RCC 7860 (cell line): ENCODE results near the gene CACNA1H.
"Not testable (repeated sequence)": the region's sequence is repeated elsewhere in the genome, so short reads cannot be mapped to it uniquely, and the experiment has no call there.

Source experiments
- DNase-seq: peaks from one replicate; pipeline ENCODE4 v3.0.0-alpha.2; 2015; ENCODE audit warnings: low spot score
- FAIRE-seq: peaks from 2 replicates; lab custom pipeline; 2012; peaks lifted over from hg19 to GRCh38; lab: Jason Lieb, UNC

Gene CACNA1H

GRCh38 chr16:1221628-1222552 lies 69.0 kb downstream of the CACNA1H start:
- DNase-seq, result no peak
- FAIRE-seq, result no peak

DNA sequence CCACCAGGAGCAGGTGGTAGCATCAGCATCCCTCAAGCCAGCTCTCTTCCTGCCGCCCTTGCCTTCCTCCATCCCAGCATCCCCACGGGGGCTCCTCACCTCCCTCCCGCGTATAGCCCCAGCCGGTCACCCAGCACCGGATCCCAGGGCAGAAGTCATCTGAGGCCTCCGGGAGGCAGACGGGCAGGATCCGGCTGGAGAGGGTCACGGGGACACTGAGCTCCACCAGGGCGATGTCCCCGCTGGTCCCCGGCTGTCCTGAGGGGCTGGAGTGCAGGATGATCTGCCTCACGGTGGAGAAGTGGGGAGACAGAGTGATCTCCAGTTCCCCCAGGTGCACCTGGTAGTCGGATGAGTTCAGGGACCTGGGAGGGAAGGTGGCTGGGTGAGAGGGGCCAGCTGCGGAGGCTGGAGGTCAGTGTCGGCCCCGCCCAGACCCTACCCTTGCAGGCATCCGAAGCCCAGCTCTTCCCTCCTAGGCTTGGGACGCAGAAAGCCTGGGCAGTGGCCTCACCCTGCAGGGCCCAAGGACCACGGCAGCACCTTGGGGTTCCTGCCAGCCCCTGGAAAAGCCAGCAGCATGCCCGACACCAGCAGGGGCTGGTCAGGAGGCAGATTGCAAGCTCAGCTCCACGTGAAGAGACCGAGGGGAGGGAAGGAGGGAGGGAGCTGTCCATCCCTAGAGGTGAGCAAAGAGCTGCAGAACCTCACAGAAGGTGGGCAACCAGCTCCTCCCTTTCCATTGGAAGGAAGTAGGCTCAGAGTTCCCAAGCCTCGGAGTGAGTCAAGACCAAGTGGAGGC lies 69.8 kb downstream of the CACNA1H start:
- no peak for DNase-seq
- FAIRE-seq, result no peak

GRCh38 chr16:1223355-1224214 lies 70.7 kb downstream of the CACNA1H start:
- DNase-seq (no peak), FAIRE-seq (no peak)

GRCh38 chr16:1224558-1224957 lies 71.7 kb downstream of the CACNA1H start:
- DNase-seq (no peak), FAIRE-seq (no peak)

DNA sequence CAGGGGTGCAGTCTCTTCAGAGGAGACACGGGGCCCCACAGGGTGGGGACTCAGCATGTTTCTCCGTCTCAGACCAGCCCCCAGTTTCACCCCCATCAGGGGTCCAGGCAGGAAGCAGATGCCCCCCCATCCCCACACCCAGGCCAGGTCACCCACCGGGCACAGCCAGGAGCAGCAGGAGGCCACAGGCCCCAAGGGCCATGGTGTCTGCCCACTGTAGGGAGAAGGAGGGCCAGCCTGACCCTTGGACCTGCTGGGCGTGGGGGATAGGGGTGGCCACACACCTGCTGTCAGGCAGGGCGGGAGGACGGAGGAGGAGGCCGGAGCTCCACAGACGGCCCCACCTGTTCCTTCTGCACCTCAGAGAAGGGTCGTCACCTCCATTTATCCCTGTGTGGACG lies 72.1 kb downstream of the CACNA1H start, which contains the start of gene TPSG1:
Gene TPSG1, minus strand, starts transcription at position 218 of the 401 bp plus-strand sequence. Its CDS starts 16 bp downstream, at position 202.
- FAIRE-seq (no peak), DNase-seq (no peak)

GRCh38 chr16:1225728-1226311 lies 72.9 kb downstream of the CACNA1H start:
- peak; percentile 34 for FAIRE-seq
- DNase-seq, result not testable (repeated sequence)

DNA sequence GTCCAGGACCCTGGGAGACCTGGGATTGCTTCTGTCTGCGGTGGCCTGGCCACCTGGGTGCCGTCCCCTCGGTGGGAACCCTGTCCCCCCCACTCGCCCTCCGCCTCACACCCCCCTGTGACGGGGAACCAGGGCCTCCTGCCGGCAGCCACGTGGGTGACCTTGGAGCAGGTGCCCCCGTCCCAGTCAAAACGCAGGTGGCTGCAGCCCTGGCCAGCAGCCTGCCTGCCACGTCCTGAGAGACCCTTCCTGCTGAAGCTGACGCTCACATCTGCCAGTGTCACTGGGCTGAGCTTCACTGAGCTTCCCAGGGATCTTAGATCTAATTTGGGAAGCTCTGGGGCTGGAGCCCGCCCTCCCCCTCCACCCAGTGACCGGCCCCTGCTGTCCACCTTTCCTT lies 73.8 kb downstream of the CACNA1H start:
- DNase-seq, FAIRE-seq: not testable (repeated sequence)

DNA sequence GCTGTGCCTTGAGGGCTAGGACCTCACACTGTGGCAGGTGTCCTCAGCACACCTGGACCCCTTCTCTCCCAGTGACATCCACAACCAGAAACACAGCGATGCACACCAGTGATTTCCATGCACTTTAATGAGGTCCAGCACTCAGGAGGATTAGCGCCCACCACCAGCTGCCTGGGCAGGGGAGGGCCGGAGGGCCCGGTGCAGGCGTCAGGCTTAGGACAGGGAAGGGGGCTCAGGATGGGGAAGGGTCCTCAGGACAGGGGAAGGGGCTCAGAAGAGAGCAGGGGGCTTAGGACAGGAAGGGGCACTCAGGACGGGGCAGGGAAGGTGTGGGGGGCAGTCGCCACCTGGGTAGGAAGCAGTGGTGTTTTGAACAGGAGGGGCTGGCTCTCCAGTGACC lies 75.3 kb downstream of the CACNA1H start:
- FAIRE-seq, DNase-seq: not testable (repeated sequence)

- not testable (repeated sequence) for DNase-seq, FAIRE-seq
Measured at GRCh38 chr16:1229476-1229875, 76.6 kb downstream of the CACNA1H start.

GRCh38 chr16:1230084-1230470 lies 77.2 kb downstream of the CACNA1H start, which contains the start of gene TPSB2:
Gene TPSB2 (minus strand): TSS chr16:1230184. CDS start chr16:1229951, 233 bp downstream.
- not testable (repeated sequence) for DNase-seq, FAIRE-seq

- FAIRE-seq, DNase-seq: not testable (repeated sequence)
Measured at GRCh38 chr16:1230471-1231212, 77.7 kb downstream of the CACNA1H start.

DNA sequence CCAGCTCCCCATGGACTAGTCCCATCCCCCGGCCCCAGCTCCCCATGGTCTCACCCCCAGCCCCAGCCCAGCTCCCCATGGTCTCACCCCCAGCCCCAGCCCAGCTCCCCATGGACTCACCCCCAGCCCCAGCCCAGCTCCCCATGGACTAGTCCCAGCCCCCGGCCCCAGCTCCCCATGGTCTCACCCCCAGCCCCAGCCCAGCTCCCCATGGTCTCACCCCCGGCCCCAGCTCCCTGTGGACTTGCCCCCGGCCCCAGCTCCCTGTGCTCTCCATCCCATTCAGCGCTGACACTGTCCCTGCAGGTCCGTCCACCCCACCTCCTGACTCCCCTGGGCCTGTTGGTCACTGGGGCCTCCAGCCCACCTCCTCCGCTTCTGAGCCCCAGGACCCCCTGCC lies 78.4 kb downstream of the CACNA1H start:
- DNase-seq, FAIRE-seq: not testable (repeated sequence)

DNA sequence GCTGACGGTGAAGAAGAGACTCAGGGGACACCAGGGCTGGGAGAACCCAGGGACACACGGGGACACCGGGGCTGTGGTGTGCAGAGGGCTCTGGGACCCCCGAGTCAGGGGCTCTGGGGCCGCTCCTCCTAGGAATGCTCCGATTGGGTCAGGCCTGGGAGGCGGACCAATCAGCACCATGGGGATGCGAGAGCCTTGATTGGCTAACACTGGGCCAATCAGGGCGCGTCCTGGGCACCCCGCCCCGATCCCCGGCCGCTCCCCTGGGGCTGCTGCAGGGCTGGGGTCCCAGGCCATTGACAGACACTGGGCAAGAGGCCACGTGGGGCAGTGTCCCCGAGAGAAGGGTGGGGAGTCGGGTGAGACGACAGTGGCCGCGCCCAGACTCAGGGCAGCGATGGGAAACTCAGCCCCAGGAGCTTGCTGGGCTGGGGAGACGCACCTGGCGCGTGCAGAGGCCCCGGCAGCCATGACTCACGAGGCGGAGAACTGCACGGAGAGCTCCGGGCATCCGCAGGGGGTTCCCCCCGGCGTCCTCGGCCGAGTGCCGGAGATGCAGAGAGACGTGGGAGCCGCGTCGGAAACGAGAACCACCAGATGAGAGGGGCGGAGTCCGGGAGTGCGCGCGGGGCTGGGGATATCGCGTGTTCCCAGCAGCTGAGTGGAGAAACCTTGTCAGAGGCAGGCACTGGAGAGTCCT lies 79.3 kb downstream of the CACNA1H start:
- DNase-seq, FAIRE-seq: not testable (repeated sequence)

DNA sequence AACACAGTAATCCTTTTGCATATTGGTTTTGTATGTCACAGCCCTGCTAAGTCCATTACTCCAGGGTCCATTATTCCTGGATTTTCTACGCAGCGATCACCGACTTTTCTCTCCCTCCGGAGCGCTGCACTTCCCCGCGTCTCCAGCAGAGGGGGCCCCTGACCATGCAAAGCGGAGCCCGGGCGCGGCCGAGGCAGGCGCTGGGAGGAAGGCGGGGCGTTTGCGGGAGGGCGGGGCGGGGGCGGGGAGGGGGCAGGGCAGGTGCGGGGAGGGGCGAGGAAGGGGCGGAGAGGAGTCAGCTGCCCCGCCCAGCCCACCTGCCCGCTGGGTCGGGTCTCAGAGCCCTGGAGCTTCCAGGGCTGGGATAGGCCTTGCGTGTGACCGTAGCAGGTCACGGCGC lies 83.8 kb downstream of the CACNA1H start:
- DNase-seq, FAIRE-seq: not testable (repeated sequence)

DNA sequence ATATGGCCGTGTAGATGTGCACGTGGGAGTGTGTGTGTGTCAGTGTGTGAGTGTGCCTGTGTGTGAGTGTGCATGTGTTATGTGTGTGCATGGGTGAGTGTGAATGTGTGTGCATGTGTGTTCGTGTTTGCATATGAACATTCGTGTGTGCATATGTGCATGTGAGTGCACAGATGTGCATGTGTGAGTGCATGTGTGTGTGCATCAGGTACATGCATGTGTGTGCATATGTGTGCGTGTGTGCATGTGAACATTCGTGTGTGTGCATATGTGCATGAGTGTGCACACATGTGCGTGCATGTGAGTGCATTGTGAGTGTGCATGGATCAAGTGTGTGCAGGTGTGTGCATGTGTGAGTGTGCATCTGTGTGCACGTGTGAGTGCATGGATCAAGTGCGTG lies 85.1 kb downstream of the CACNA1H start:
- DNase-seq, result no peak
- FAIRE-seq, result no peak

- FAIRE-seq, DNase-seq: not testable (repeated sequence)
Measured at GRCh38 chr16:1238909-1239308, 86.0 kb downstream of the CACNA1H start.

DNA sequence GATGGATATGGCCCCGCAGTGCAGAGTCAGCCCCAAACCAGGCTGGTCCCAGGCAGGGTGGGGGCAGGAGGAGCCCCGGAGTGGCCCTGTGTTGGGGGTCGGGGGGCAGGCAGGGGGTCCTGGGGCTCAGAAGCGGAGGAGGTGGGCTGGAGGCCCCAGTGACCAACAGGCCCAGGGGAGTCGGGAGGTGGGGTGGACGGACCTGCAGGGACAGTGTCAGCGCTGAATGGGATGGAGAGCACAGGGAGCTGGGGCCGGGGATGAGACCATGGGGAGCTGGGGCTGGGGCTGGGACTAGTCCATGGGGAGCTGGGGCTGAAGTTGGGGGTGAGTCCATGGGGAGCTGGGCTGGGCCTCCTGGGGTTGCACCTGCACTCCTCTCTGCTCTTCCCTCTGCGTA lies 86.7 kb downstream of the CACNA1H start:
- not testable (repeated sequence) for DNase-seq, FAIRE-seq

DNA sequence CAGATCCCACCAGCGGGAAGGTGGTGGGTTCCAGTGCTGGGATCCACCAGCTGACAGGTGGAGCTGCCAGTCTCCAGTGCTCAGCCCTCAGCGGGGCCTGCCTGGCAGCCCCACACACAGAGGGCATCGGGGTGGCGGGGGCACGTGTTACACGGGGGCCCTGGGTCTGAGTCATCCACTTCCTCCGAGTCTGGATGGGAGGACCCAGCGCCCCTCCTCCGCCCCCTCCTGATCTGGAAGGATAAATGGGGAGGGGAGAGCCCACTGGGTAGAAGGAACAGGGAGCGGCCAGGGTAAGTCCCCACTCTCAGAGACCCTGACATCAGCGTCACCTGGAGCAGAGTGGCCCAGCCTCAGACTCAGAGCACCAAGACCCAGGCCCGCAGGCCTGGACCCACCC lies 87.5 kb downstream of the CACNA1H start, which contains the start of gene TPSAB1:
Gene TPSAB1, plus strand, starts transcription at position 270 of the 400 bp plus-strand sequence. CDS start 234 bp downstream, outside the sequence.
- not testable (repeated sequence) for DNase-seq, FAIRE-seq
